ENCODE measurements around the gene RNF148.

The RNF148 gene

DNA sequence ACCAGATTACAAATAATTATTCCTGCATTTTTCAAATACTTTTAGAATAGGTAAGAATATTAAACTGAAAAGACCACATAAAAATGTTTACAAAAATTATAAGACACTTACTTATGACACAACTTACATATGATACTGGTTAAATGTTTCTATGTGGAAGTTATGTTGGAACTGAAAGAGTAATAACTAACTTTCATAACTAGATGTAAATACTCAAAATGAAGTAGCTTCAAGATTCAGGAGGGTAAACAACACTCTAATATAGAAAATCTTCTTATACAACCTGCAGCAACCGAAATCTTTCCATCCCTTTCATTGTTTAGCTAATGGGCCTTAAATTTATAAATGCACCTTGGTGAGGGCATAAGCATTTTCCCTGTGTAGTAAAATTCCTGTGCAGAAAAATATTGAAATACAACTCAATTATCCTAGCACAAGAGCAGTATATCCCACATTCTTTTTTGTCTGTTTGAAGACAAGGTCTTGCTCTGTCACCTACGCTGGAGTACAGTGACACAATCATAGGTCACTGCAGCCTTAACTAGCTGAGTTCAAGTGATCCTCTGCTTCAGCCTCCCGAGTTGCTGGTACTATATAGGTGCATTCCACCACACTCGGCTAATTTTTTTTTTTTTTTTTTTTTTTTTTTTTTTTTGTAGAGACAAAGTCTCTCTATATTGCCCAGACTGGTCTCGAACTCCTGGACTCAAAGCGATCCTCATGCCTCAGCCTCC is 14.8 kb upstream of the RNF148 start:
- TF ChIP-seq, protein P1, sequence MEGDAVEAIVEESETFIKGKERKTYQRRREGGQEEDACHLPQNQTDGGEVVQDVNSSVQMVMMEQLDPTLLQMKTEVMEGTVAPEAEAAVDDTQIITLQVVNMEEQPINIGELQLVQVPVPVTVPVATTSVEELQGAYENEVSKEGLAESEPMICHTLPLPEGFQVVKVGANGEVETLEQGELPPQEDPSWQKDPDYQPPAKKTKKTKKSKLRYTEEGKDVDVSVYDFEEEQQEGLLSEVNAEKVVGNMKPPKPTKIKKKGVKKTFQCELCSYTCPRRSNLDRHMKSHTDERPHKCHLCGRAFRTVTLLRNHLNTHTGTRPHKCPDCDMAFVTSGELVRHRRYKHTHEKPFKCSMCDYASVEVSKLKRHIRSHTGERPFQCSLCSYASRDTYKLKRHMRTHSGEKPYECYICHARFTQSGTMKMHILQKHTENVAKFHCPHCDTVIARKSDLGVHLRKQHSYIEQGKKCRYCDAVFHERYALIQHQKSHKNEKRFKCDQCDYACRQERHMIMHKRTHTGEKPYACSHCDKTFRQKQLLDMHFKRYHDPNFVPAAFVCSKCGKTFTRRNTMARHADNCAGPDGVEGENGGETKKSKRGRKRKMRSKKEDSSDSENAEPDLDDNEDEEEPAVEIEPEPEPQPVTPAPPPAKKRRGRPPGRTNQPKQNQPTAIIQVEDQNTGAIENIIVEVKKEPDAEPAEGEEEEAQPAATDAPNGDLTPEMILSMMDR (IDR thresholded peaks at IDR 0.05; ENCODE audit: control insufficient read depth, insufficient read depth, low read depth, low read length, missing control alignments): no peak
- H3K4me3 ChIP-seq (ENCODE audit: control insufficient read depth, low read depth, low read length): no peak overlapping the region
- DNase-seq (ENCODE audit: low read depth): no peak

DNA sequence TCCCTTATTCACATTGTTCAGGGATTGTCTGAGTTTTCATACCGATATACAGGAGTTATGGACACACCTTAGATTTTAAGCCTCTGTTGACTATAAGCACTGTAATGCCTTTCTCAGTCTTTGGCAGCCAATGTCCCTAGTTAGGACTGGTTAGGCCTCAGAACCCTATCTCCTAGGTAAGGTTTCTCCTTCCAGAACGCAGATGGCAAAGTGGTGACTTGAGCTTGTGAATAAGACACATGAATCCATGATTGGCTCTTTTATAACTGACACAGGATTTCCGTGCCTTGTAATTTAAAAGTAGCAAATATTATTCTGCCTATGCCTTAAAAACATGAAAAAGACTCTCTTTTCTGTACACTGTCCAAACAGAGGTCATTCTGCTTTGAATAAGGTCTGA is 12.5 kb upstream of the RNF148 start:
- H3K4me3 ChIP-seq (ENCODE audit: control insufficient read depth, low read depth, low read length): no peak overlapping the region
- TF ChIP-seq, protein P1 (IDR thresholded peaks at IDR 0.05; ENCODE audit: control insufficient read depth, insufficient read depth, low read depth, low read length, missing control alignments): no peak
- no peak for DNase-seq (ENCODE audit: low read depth)

DNA sequence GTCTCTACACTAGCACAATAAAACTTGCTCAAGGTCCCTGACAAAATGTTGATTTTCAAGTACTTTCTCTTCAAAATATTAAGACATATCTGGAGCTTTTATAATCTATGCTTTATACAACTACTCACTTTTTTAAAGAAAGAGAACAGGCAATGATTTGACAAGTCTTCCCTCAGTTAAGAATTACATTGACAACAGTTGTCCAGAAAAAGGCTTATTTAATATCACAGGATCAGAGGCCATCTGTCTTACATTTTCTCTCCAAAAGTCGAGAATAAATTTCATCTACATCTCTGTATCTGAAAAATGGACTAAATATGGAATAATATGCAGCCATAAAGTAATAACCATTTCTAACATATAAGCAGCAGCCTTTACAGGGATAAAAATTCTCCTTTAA is 8.2 kb upstream of the RNF148 start:
- no peak for DNase-seq (ENCODE audit: low read depth)
- H3K4me3 ChIP-seq (ENCODE audit: control insufficient read depth, low read depth, low read length): no peak overlapping the region
- TF ChIP-seq, protein P1 (IDR thresholded peaks at IDR 0.05; ENCODE audit: control insufficient read depth, insufficient read depth, low read depth, low read length, missing control alignments): no peak

DNA sequence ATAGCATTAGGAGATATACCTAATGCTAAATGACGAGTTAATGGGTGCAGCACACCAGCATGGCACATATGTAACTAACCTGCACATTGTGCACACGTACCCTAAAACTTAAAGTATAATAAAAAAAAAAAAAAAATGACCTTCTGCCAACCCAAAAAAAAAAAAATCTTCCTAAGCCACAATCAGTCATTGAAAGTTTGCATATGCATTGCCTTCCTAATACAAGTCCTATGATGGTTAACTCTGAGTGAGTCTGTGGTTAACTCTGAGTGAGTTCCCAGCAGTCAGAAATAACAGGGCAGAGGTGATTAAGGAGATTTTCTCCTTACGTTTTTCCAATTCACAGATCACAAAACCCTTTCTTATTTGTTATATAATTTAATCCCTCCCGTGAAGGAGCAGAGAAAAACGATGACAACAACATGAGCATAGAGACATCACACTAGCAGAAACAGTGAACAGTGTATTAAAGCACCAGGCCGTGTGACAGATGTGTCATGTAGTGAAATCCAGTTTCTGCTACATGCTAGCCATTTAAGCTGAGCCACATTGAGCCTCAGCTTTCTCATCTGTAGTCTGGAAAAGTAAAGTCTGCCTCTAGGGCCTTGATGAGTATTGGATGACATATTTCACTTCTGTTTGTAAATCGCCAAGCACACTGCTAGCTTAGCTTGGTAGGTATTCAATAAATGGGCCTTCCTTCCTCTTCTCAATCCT is 7.4 kb upstream of the RNF148 start:
- DNase-seq (ENCODE audit: low read depth): no peak
- TF ChIP-seq, protein P1 (IDR thresholded peaks at IDR 0.05; ENCODE audit: control insufficient read depth, insufficient read depth, low read depth, low read length, missing control alignments): no peak
- H3K4me3 ChIP-seq (ENCODE audit: control insufficient read depth, low read depth, low read length): no peak overlapping the region

DNA sequence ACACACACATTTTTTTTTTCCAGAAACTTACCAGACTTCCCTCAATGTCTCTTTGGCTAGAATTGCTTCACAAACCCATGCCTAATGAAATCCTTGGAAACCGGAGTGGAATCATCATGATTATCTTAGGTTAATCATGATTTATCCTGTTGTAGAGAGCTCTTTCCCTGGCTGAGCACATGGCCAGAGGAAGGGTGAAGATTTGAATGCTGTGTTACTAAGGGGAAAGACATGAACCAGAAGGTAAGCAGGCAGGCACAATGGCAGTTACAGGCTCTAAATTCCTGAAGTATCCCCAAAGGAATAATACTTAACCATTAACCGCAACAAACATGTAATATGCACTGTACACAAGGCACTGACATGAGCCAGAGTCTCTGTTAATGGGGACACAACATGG is 4.1 kb upstream of the RNF148 start:
- no peak for DNase-seq (ENCODE audit: low read depth)
- TF ChIP-seq, protein P1 (IDR thresholded peaks at IDR 0.05; ENCODE audit: control insufficient read depth, insufficient read depth, low read depth, low read length, missing control alignments): no peak
- no peak overlapping the region for H3K4me3 ChIP-seq (ENCODE audit: control insufficient read depth, low read depth, low read length)

DNA sequence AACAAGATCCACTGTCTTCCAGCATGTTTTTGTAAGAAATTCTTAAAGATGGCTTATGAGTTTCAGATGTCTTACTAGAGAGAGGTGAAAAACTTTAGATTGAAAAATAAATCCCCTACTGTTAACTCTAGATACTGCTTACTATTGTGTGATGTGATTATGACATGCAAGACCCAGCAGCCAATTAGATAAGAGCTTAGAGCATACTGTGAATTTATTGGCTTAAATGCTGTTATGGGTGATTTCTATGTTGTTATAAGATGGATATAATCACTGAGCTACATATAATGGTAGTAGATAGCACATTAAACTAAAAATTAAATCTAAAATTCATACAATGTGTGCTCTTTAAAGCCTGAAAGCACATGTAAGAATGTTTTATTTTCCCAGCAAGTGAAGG is 3.7 kb downstream of the RNF148 start, which contains the start of gene RNF133:
RNF133 (minus strand) TSS at position 101 of the 400 bp plus-strand sequence. CDS start 199 bp downstream, outside the sequence.
- DNase-seq (ENCODE audit: low read depth): no peak
- TF ChIP-seq, protein P1 (IDR thresholded peaks at IDR 0.05; ENCODE audit: control insufficient read depth, insufficient read depth, low read depth, low read length, missing control alignments): no peak
- H3K4me3 ChIP-seq (ENCODE audit: control insufficient read depth, low read depth, low read length): no peak within 1 kb of the TSS
